Gastroesophageal sphincter (tissue), 3 donors: ENCODE data around the gene PPOX.

ENCODE experiments used
- CTCF ChIP-seq, 4 experiments: fragments of 200-600 bp in 2 of 4; fragments of 450-650 bp in 2 of 4; sonication (generic) in 1 of 4; IDR thresholded peaks; one replicate each; pipeline ENCODE4 v1.5.1; 2017 to 2019; ENCODE audit warnings: antibody characterized with exemption in 4 of 4, mild to moderate bottlenecking in 2 of 4, moderate library complexity in 2 of 4
- EP300 ChIP-seq: sonication (generic); formaldehyde crosslinking; IDR thresholded peaks from one replicate; pipeline ENCODE4 v1.6.1; 2017; ENCODE audit warnings: antibody characterized with exemption, mild to moderate bottlenecking
- POLR2A ChIP-seq, 2 donors: fragments of 450-650 bp; IDR thresholded peaks; one replicate each; pipeline ENCODE4 v1.6.1; 2017; ENCODE audit warnings: antibody characterized with exemption in 2 of 2, mild to moderate bottlenecking in 2 of 2, moderate library complexity in 1 of 2
- POLR2AphosphoS5 ChIP-seq: sonication (generic); formaldehyde crosslinking; IDR thresholded peaks from one replicate; pipeline ENCODE4 v1.6.1; 2017; ENCODE audit warnings: antibody characterized with exemption

GRCh38 chr1:161200421-161200991, 34.3 kb downstream of the PPOX start:
- TF ChIP-seq POLR2AphosphoS5 (no peak), CTCF (IDR thresholded peaks at IDR 0.05) (no peak), EP300 (no peak), POLR2A (IDR thresholded peaks at IDR 0.05) (no peak)
